A549 (cell line): ENCODE data around the gene BACE1. TPM values are rescaled to one million over a fixed set of nuclear protein-coding genes. Genes with fewer than 3 reads are reported as not detected.
"Not testable (repeated sequence)": the region's sequence is repeated elsewhere in the genome, so short reads cannot be mapped to it uniquely, and the experiment has no call there.

Experiments
- ATAC-seq, 2 experiments: fragments of 200-7000 bp in 1 of 2; fragments of >200 bp in 1 of 2; cut with Nextera tagmentation in 1 of 2; cut with Tn5 transposase in 1 of 2; 3 replicates each; pipeline versions ENCODE4 v1.8.0 to v1.9.1; 2018 to 2020; ENCODE audit warnings: mild to moderate bottlenecking in 1 of 2, moderate library complexity in 1 of 2
- CTCF ChIA-PET: fragments of 300-600 bp; sonication (Branson Sonifier 250); formaldehyde crosslinking; extraction: SDS; loops from one replicate; lab custom pipeline; 2021; ENCODE audit warnings: antibody characterized with exemption, inconsistent platforms; lab: Yijun Ruan, JAX
- POLR2A ChIA-PET: fragments of 350-600 bp; formaldehyde crosslinking; extraction: SDS; loops from one replicate; lab custom pipeline; 2021; ENCODE audit warnings: antibody characterized with exemption, inconsistent platforms; lab: Yijun Ruan, JAX
- DNase-seq, 2 experiments: peaks; one replicate each; pipeline versions ENCODE4 v3.0.0 to v3.0.0-alpha.2; 2011 to 2016; ENCODE audit warnings: low read depth in 1 of 2, low spot score in 1 of 2
- FAIRE-seq: peaks from 2 replicates; lab custom pipeline; 2011; peaks lifted over from hg19 to GRCh38; lab: Jason Lieb, UNC
- H3K27ac ChIP-seq, 2 experiments: fragments of >200 bp; sonication (Bioruptor Twin); formaldehyde crosslinking; 3 replicates each; pipeline ENCODE4 v1.5.1; 2016 to 2017
- H3K4me1 ChIP-seq: fragments of >200 bp; sonication (Bioruptor Twin); formaldehyde crosslinking; 3 replicates; pipeline ENCODE4 v1.6.1; 2016
- H3K4me2 ChIP-seq: fragments of >200 bp; sonication (Bioruptor Twin); formaldehyde crosslinking; 3 replicates; pipeline ENCODE4 v1.6.1; 2016
- H3K4me3 ChIP-seq: fragments of >200 bp; sonication (Bioruptor Twin); formaldehyde crosslinking; 3 replicates; pipeline ENCODE4 v1.5.1; 2016
- H3K9me3 ChIP-seq: fragments of >200 bp; sonication (Bioruptor Twin); formaldehyde crosslinking; 3 replicates; pipeline ENCODE4 v1.6.1; 2016
- CHD4 ChIP-seq: fragments of 200-600 bp; sonication (generic); IDR thresholded peaks from 2 replicates; pipeline ENCODE4 v1.6.1; 2016; ENCODE audit warnings: antibody characterized with exemption, mild to moderate bottlenecking, borderline replicate concordance
- EHF ChIP-seq: fragments of 250-450 bp; sonication (Bioruptor Pico); IDR thresholded peaks from 2 replicates; pipeline ENCODE4 v1.5.0; 2020; ENCODE audit warnings: mild to moderate bottlenecking
- EHMT2 ChIP-seq: fragments of 200-600 bp; sonication (generic); IDR thresholded peaks from 2 replicates; pipeline ENCODE4 v1.6.1; 2016; ENCODE audit warnings: antibody characterized with exemption, low read depth, mild to moderate bottlenecking, moderate library complexity
- EP300 ChIP-seq, 2 experiments: fragments of >200 bp; sonication (Bioruptor Twin); formaldehyde crosslinking; IDR thresholded peaks; 2 replicates in 1 of 2; 3 replicates in 1 of 2; pipeline ENCODE4 v1.6.1; 2016 to 2017
- ESRRA ChIP-seq: fragments of 150-350 bp; IDR thresholded peaks from 2 replicates; pipeline ENCODE4 v1.6.1; 2014; ENCODE audit warnings: mild to moderate bottlenecking, low read length, borderline replicate concordance
- FOXS1 ChIP-seq: fragments of 250-450 bp; sonication (Bioruptor Pico); IDR thresholded peaks from 2 replicates; pipeline ENCODE4 v1.5.0; 2020; ENCODE audit warnings: mild to moderate bottlenecking, moderate library complexity
- GATA3 ChIP-seq: IDR thresholded peaks from 2 replicates; pipeline ENCODE4 v1.6.1; 2012; ENCODE audit warnings: borderline replicate concordance
- HDAC2 ChIP-seq: fragments of 200-600 bp; sonication (generic); IDR thresholded peaks from 2 replicates; pipeline ENCODE4 v1.6.1; 2016
- HEYL ChIP-seq: fragments of 250-450 bp; sonication (Bioruptor Pico); IDR thresholded peaks from 2 replicates; pipeline ENCODE4 v1.8.0; 2021; ENCODE audit warnings: mild to moderate bottlenecking, moderate library complexity
- HOXA7 ChIP-seq: fragments of 250-450 bp; sonication (Bioruptor Pico); IDR thresholded peaks from 2 replicates; pipeline ENCODE4 v1.5.0; 2020; ENCODE audit warnings: mild to moderate bottlenecking, moderate library complexity
- JUN ChIP-seq, 2 experiments: fragments of >200 bp; sonication (Bioruptor Twin); formaldehyde crosslinking; IDR thresholded peaks; 2 replicates in 1 of 2; 3 replicates in 1 of 2; pipeline ENCODE4 v1.6.1; 2016 to 2017
- KDM5A ChIP-seq: fragments of 200-600 bp; sonication (generic); IDR thresholded peaks from 2 replicates; pipeline ENCODE4 v1.6.1; 2016; ENCODE audit warnings: antibody characterized with exemption, mild to moderate bottlenecking
- MAZ ChIP-seq: fragments of 150-350 bp; IDR thresholded peaks from 2 replicates; pipeline ENCODE4 v1.6.1; 2014; ENCODE audit warnings: antibody characterized with exemption, low read depth, low read length, borderline replicate concordance
- NFE2L2 ChIP-seq: fragments of 150-350 bp; conservative IDR thresholded peaks from 2 replicates; pipeline ENCODE4 v1.6.1; 2014; ENCODE audit warnings: low read length
- NPAS2 ChIP-seq: fragments of 250-450 bp; sonication (Bioruptor Pico); IDR thresholded peaks from 2 replicates; pipeline ENCODE4 v1.8.0; 2022; ENCODE audit warnings: mild to moderate bottlenecking, moderate library complexity, borderline replicate concordance
- NR3C1 ChIP-seq: fragments of >200 bp; sonication (Bioruptor Twin); formaldehyde crosslinking; IDR thresholded peaks from 3 replicates; pipeline ENCODE4 v1.6.1; 2017
- PHF8 ChIP-seq: fragments of 200-600 bp; sonication (generic); IDR thresholded peaks from 2 replicates; pipeline ENCODE4 v1.6.1; 2016; ENCODE audit warnings: low read depth, mild to moderate bottlenecking, antibody characterized with exemption, moderate library complexity, borderline replicate concordance
- POLR2A ChIP-seq: IDR thresholded peaks from 2 replicates; pipeline ENCODE4 v1.6.1; 2012; ENCODE audit warnings: mild to moderate bottlenecking, low read length
- POLR2AphosphoS2 ChIP-seq: conservative IDR thresholded peaks from 2 replicates; pipeline ENCODE4 v1.6.1; 2012; ENCODE audit warnings: low read length, improper control_type of control experiment, inconsistent platforms
- RARB ChIP-seq: fragments of 250-450 bp; sonication (Bioruptor Pico); IDR thresholded peaks from 2 replicates; pipeline ENCODE4 v1.8.0; 2021; ENCODE audit warnings: mild to moderate bottlenecking, moderate library complexity
- RFX5 ChIP-seq: fragments of 450-650 bp; IDR thresholded peaks from 2 replicates; pipeline ENCODE4 v1.7.1; 2014; ENCODE audit warnings: antibody characterized with exemption, mild to moderate bottlenecking, moderate library complexity
- SMC3 ChIP-seq: fragments of >200 bp; sonication (Bioruptor Twin); formaldehyde crosslinking; IDR thresholded peaks from 3 replicates; pipeline ENCODE4 v1.6.1; 2018; ENCODE audit warnings: inconsistent platforms
- TP53 ChIP-seq: fragments of 250-450 bp; sonication (Bioruptor Pico); IDR thresholded peaks from 2 replicates; pipeline ENCODE4 v1.5.0; 2021; ENCODE audit warnings: mild to moderate bottlenecking, moderate library complexity
- ZFP36 ChIP-seq: fragments of 450-650 bp; IDR thresholded peaks from 2 replicates; pipeline ENCODE4 v1.6.1; 2014; ENCODE audit warnings: borderline replicate concordance; ENCODE audit not compliant: partially characterized antibody
- ZNF302 ChIP-seq: fragments of 250-450 bp; sonication (Bioruptor Pico); IDR thresholded peaks from 2 replicates; pipeline ENCODE4 v1.9.0; 2021; ENCODE audit warnings: inconsistent platforms, mild to moderate bottlenecking, moderate library complexity
- WGBS: methylation state at CpG from one replicate; pipeline ENCODE4 v1.1.6; 2017; ENCODE audit errors: missing lambda C conversion rate; 5-methylcytosine and 5-hydroxymethylcytosine counted together
- polyA plus RNA-seq, 4 experiments: library from polyadenylated mRNA; depleted of rRNA in 3 of 4; stranded (reverse); fragments of >200 nt; fragmentation: RNase III in 1 of 4; extraction: RNeasy Plus Mini Kit Qiagen cat#74134 plus additional on column Dnase treatment in 1 of 4; gene quantifications; 2 replicates in 3 of 4; 3 replicates in 1 of 4; pipeline ENCODE4 v1.2.3, GENCODE V29; 2011 to 2017
- TF ChIP-seq, protein P1 (sequence below): fragments of >200 bp; sonication (Bioruptor Twin); formaldehyde crosslinking; IDR thresholded peaks from 3 replicates; pipeline ENCODE4 v1.6.1; 2016
- TF ChIP-seq, protein P2 (sequence below): IDR thresholded peaks from 2 replicates; pipeline ENCODE4 v1.6.1; 2012; ENCODE audit warnings: low read depth, borderline replicate concordance
- TF ChIP-seq, protein P3 (sequence below): fragments of 450-650 bp; IDR thresholded peaks from 2 replicates; pipeline ENCODE4 v1.6.1; 2014; ENCODE audit warnings: antibody characterized with exemption
- TF ChIP-seq, protein P4 (sequence below): IDR thresholded peaks from 2 replicates; pipeline ENCODE4 v1.6.1; 2012
- TF ChIP-seq, protein P5 (sequence below): fragments of >200 bp; sonication (Bioruptor Twin); formaldehyde crosslinking; IDR thresholded peaks from 3 replicates; pipeline ENCODE4 v1.5.1; 2016
- TF ChIP-seq, protein P6 (sequence below): fragments of 250-450 bp; sonication (Bioruptor Pico); IDR thresholded peaks from 2 replicates; pipeline ENCODE4 v1.5.0; 2021; ENCODE audit warnings: mild to moderate bottlenecking, moderate library complexity, borderline replicate concordance

The BACE1 gene
- polyA plus RNA-seq, 2 of the 4 experiments (the other 2 are of a cell fraction), result 6.1 to 7.8 TPM

DNA sequence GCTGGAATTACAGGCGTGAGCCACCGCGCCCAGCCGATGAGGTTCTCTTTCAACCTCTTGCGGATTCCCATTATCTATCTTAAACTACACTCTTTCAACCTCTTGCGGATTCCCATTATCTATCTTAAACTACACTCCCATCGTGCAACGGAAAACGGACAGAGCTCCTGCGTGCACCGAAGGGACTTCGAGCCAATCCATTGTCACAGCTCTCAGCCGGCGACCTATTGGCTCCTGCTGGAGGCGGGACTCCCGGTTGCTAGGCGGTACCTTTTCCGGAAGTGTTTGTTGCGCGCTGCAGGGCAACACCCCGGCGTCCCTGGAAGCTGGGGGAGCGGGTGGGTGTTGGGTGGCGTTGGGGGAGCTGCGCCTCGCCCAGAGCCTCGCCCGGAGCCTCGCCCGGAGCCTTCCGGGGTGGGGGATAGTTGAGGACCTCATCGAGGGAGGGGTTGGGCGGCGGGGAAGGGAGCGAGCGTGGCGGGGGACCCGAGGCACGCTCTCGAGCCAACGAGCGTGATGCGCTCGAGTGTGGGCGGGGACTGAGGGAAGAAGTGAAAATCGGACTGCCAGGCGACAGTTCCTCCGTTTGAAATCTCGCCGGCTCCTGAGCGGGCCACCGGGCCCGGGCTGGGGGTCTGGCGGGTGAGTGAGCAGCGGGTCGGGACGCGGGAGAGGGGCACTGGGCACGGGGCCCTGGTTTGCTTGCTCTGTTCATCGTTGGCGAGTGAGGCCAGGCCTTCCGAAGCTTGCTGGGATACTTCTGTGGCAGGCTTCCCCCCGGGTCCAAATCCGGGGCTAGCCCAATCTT is 11.7 kb upstream of the BACE1 start, which contains the start of gene CEP164:
Gene CEP164, plus strand, starts transcription at position 288 of the 808 bp plus-strand sequence. CDS start 10,733 bp downstream, outside the sequence.
- ChIA-PET POLR2A (interaction anchor here (0.6 to 1.2 kb wide), 4 partner anchors 14 to 552 kb away, joined by 3 to 5 read pairs (median 4); partner anchors contain the start of gene PCSK7), CTCF (interaction anchor here (1.0 kb wide), 1 partner anchor 12 kb away, joined by 3 read pairs; the partner anchor contains the start of gene BACE1)
- peak; percentile 94 to 97 for DNase-seq
- ATAC-seq, result peak; percentile 99
- Histone ChIP-seq H3K4me1 (peaks cover 8% of the 10 kb centered on the region; the same call in 2 of the 3 replicates), H3K4me2 (peak within 1 kb of the TSS; percentile 89), H3K4me3 (peak within 1 kb of the TSS; percentile 68), H3K27ac (peak within 1 kb of the TSS; percentile 90 to 95)
- FAIRE-seq, result no peak
- WGBS, result 1% methylated on average over 45 of the region's 64 CpGs
- TF ChIP-seq HDAC2 (no peak), CHD4 (peak; percentile 85; the same call in 1 of the 2 replicates), ZFP36 (no peak), POLR2AphosphoS2 (no peak), HEYL (CRISPR knock-in tag) (no peak), SMC3 (no peak), POLR2A (peak; percentile 45), ESRRA (no peak), TP53 (CRISPR knock-in tag) (no peak), HOXA7 (CRISPR knock-in tag) (no peak), RARB (no peak), ZNF302 (CRISPR knock-in tag) (no peak), KDM5A (no peak), MAZ (no peak), GATA3 (no peak), NFE2L2 (no peak), EHMT2 (no peak), NR3C1 (no peak), RFX5 (peak; percentile 87), JUN (IDR thresholded peaks at IDR 0.05) (peak in 1 of 2 experiments; percentile 61; a peak in 2 of 5 replicates), EHF (CRISPR knock-in tag) (no peak), NPAS2 (no peak), EP300 (IDR thresholded peaks at IDR 0.05) (no peak), PHF8 (peak; percentile 81), FOXS1 (no peak)
- TF ChIP-seq, protein P1, sequence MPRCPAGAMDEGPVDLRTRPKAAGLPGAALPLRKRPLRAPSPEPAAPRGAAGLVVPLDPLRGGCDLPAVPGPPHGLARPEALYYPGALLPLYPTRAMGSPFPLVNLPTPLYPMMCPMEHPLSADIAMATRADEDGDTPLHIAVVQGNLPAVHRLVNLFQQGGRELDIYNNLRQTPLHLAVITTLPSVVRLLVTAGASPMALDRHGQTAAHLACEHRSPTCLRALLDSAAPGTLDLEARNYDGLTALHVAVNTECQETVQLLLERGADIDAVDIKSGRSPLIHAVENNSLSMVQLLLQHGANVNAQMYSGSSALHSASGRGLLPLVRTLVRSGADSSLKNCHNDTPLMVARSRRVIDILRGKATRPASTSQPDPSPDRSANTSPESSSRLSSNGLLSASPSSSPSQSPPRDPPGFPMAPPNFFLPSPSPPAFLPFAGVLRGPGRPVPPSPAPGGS, result 0 out of 3 replicates have a peak, but pooled peaks have one; percentile 10
- TF ChIP-seq, protein P2, sequence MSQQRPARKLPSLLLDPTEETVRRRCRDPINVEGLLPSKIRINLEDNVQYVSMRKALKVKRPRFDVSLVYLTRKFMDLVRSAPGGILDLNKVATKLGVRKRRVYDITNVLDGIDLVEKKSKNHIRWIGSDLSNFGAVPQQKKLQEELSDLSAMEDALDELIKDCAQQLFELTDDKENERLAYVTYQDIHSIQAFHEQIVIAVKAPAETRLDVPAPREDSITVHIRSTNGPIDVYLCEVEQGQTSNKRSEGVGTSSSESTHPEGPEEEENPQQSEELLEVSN, result no peak
- TF ChIP-seq, protein P3, sequence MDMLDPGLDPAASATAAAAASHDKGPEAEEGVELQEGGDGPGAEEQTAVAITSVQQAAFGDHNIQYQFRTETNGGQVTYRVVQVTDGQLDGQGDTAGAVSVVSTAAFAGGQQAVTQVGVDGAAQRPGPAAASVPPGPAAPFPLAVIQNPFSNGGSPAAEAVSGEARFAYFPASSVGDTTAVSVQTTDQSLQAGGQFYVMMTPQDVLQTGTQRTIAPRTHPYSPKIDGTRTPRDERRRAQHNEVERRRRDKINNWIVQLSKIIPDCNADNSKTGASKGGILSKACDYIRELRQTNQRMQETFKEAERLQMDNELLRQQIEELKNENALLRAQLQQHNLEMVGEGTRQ, result no peak
- TF ChIP-seq, protein P4, sequence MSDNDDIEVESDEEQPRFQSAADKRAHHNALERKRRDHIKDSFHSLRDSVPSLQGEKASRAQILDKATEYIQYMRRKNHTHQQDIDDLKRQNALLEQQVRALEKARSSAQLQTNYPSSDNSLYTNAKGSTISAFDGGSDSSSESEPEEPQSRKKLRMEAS, result peak; percentile 48; the same call in 1 of the 2 replicates
- TF ChIP-seq, protein P5, sequence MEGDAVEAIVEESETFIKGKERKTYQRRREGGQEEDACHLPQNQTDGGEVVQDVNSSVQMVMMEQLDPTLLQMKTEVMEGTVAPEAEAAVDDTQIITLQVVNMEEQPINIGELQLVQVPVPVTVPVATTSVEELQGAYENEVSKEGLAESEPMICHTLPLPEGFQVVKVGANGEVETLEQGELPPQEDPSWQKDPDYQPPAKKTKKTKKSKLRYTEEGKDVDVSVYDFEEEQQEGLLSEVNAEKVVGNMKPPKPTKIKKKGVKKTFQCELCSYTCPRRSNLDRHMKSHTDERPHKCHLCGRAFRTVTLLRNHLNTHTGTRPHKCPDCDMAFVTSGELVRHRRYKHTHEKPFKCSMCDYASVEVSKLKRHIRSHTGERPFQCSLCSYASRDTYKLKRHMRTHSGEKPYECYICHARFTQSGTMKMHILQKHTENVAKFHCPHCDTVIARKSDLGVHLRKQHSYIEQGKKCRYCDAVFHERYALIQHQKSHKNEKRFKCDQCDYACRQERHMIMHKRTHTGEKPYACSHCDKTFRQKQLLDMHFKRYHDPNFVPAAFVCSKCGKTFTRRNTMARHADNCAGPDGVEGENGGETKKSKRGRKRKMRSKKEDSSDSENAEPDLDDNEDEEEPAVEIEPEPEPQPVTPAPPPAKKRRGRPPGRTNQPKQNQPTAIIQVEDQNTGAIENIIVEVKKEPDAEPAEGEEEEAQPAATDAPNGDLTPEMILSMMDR, result no peak
- TF ChIP-seq, protein P6, sequence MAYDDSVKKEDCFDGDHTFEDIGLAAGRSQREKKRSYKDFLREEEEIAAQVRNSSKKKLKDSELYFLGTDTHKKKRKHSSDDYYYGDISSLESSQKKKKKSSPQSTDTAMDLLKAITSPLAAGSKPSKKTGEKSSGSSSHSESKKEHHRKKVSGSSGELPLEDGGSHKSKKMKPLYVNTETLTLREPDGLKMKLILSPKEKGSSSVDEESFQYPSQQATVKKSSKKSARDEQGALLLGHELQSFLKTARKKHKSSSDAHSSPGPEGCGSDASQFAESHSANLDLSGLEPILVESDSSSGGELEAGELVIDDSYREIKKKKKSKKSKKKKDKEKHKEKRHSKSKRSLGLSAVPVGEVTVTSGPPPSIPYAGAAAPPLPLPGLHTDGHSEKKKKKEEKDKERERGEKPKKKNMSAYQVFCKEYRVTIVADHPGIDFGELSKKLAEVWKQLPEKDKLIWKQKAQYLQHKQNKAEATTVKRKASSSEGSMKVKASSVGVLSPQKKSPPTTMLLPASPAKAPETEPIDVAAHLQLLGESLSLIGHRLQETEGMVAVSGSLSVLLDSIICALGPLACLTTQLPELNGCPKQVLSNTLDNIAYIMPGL, result no peak
- TF ChIP-seq, all 56 proteins: peak for 7
- H3K9me3 ChIP-seq, result no peaks in the 10 kb centered on the region

DNA sequence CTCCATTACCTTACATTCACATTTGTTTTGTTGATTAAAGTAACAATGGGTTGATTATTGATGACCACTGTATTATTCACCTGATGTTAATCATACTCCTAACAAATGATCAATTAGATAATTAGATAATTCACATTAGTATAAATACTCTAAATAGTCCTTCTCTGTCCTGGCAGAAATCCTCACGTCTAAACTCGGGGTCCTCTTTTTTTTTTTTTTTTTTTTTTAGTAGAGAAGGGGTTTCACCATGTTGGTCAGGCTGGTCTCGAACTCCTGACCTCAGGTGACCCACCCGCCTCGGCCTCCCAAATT is 11.2 kb upstream of the BACE1 start:
- DNase-seq, ATAC-seq, H3K4me1 ChIP-seq, H3K9me3 ChIP-seq, FAIRE-seq: not testable (repeated sequence)
- Histone ChIP-seq H3K4me2 (peak overlapping the region; percentile 52), H3K27ac (peak overlapping the region; percentile 90 to 95), H3K4me3 (peak overlapping the region; percentile 68)
- ChIA-PET CTCF (interaction anchor here (1.0 kb wide), 1 partner anchor 11 kb away, joined by 3 read pairs; the partner anchor contains the start of gene BACE1), POLR2A (interaction anchor here (0.6 to 1.2 kb wide), 4 partner anchors 13 to 552 kb away, joined by 3 to 5 read pairs (median 4); partner anchors contain the start of gene PCSK7)
- WGBS, result 2% methylated on average over 5 of the region's 5 CpGs
